ENCODE measurements around the gene ADAM12. TPM values are rescaled to one million over a fixed set of nuclear protein-coding genes. Genes with fewer than 3 reads are reported as not detected.

The ADAM12 gene
- total RNA-seq, 1 donor from 2014 or later, result not detected

DNA sequence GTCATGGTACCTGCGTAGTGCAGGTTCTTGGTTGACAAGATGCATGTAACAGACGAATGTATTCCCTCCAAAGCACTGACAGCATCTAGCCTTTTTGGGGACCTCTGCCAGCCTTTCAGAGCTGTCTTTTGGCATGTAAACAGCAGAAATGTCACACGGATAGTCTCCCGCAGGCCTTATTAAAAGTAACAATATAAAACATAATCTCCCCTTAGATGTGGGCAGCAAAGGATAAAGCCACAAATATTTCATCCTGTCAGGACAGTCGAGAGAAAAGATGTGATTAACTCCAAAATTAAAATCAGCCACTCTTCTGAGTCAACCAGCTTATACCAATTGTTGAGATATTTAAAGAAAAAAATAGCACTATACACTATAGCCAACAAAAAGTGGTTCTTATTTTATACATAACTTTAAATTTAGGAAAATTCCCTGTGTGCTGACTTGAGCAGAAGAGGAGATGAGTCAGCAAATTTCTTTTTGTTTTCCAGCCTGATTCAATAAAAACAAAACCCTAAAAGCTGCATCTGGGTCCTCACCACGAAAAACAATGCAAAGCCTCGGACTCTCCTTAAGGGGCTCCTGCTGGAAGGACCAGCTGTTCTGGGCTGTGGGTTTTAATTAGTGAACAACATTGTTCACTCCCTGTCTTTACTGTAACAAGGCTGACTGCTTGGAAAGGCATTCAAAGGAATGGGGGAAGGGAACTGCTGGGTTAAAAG, 240.2 kb downstream of the ADAM12 start:
- no peaks in the 10 kb centered on the region for H3K27me3 ChIP-seq
- no peaks in the 10 kb centered on the region for H3K4me1 ChIP-seq
- H3K4me3 ChIP-seq, result no peak overlapping the region
- intact Hi-C loops (cut with DNase I), result no loop called here
- no peak for DNase-seq (ENCODE audit: low spot score in 2 of 2)
- H3K27ac ChIP-seq, result no peak overlapping the region
- no peaks in the 10 kb centered on the region for H3K36me3 ChIP-seq
- H3K9me3 ChIP-seq, result peaks cover 0 to 12% of the 10 kb centered on the region in 2 donors
- TF ChIP-seq, protein P1, sequence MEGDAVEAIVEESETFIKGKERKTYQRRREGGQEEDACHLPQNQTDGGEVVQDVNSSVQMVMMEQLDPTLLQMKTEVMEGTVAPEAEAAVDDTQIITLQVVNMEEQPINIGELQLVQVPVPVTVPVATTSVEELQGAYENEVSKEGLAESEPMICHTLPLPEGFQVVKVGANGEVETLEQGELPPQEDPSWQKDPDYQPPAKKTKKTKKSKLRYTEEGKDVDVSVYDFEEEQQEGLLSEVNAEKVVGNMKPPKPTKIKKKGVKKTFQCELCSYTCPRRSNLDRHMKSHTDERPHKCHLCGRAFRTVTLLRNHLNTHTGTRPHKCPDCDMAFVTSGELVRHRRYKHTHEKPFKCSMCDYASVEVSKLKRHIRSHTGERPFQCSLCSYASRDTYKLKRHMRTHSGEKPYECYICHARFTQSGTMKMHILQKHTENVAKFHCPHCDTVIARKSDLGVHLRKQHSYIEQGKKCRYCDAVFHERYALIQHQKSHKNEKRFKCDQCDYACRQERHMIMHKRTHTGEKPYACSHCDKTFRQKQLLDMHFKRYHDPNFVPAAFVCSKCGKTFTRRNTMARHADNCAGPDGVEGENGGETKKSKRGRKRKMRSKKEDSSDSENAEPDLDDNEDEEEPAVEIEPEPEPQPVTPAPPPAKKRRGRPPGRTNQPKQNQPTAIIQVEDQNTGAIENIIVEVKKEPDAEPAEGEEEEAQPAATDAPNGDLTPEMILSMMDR (IDR thresholded peaks at IDR 0.05), result no peak

DNA sequence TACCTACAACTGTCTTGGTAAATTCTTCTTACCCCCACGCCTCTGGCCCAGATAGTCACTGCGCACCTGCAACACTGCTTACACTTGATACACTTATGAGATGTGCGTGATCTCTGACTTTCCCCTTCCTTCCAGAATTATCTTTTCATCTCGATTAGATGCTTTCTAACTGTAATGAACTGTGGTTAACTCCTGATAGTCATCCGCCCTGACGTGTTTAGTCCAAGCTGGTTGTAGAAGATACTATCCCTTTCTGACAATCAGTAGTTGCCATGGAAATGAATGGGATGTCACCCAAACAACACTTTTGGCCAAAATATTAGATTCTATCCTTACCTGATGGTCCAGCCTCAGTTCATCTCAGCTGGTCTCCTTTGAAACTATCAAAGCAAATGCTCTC, 241.5 kb downstream of the ADAM12 start:
- Histone ChIP-seq H3K4me3 (no peak overlapping the region), H3K4me1 (no peaks in the 10 kb centered on the region), H3K27ac (no peak overlapping the region), H3K27me3 (no peaks in the 10 kb centered on the region), H3K9me3 (peaks cover 0 to 12% of the 10 kb centered on the region in 2 donors), H3K36me3 (no peaks in the 10 kb centered on the region)
- intact Hi-C loops (cut with DNase I), result no loop called here
- TF ChIP-seq, protein P1 (IDR thresholded peaks at IDR 0.05), result no peak
- no peak for DNase-seq (ENCODE audit: low spot score in 2 of 2)

DNA sequence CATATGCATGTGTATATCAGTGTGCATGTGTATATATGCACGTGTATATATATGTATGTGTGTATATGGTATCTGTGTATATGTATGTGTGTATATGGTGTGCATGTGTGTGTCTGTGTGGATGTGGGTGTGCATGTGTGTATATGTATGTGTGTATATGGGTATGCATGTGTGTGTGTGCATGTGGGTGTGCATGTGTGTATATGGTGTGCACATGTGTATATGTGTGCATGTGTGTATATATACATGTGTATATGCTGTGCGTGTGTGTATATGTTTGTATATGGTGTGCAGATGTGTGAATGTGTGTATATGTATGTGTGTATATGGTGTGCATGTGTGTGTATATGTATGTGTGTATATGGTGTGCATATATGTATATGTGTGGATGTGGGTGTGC, 245.2 kb downstream of the ADAM12 start:
- Histone ChIP-seq H3K4me1 (no peaks in the 10 kb centered on the region), H3K36me3 (no peaks in the 10 kb centered on the region), H3K27ac (no peak overlapping the region), H3K27me3 (no peaks in the 10 kb centered on the region), H3K4me3 (no peak overlapping the region), H3K9me3 (peaks cover 0 to 4% of the 10 kb centered on the region in 2 donors)
- TF ChIP-seq, protein P1 (IDR thresholded peaks at IDR 0.05), result no peak
- DNase-seq (ENCODE audit: low spot score in 2 of 2), result no peak
- intact Hi-C loops (cut with DNase I), result no loop called here

DNA sequence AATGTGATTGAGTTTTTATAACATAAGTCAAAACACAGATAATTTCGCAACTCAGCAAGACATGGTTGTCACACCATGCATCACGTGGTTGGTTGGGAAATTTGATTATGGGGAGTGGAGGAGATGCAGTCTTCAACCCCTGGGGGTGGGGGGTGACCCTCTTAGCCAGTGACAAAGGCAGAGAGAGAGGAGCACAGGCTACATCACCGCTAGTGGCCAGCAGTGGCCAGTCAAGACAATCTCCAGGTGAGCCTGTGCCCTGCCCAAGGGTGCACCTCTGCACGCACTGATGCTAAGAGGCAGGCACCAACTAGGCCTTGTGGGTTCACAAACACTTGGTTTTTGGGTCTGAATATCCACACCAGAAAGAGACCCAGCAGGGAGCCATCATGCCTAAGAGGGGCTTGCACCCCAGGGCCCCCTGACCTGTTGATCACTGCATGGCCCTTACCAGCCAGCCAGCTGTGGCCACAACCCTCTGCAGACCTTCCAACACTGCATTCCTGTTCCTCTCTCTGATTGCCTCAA, 247.5 kb downstream of the ADAM12 start:
- DNase-seq (ENCODE audit: low spot score in 2 of 2), result no peak
- intact Hi-C loops (cut with DNase I), result no loop called here
- H3K9me3 ChIP-seq, result peaks cover 0 to 7% of the 10 kb centered on the region in 2 donors
- no peak overlapping the region for H3K27ac ChIP-seq
- no peaks in the 10 kb centered on the region for H3K4me1 ChIP-seq
- no peaks in the 10 kb centered on the region for H3K36me3 ChIP-seq
- TF ChIP-seq, protein P1 (IDR thresholded peaks at IDR 0.05), result no peak
- H3K4me3 ChIP-seq, result no peak overlapping the region
- no peaks in the 10 kb centered on the region for H3K27me3 ChIP-seq

DNA sequence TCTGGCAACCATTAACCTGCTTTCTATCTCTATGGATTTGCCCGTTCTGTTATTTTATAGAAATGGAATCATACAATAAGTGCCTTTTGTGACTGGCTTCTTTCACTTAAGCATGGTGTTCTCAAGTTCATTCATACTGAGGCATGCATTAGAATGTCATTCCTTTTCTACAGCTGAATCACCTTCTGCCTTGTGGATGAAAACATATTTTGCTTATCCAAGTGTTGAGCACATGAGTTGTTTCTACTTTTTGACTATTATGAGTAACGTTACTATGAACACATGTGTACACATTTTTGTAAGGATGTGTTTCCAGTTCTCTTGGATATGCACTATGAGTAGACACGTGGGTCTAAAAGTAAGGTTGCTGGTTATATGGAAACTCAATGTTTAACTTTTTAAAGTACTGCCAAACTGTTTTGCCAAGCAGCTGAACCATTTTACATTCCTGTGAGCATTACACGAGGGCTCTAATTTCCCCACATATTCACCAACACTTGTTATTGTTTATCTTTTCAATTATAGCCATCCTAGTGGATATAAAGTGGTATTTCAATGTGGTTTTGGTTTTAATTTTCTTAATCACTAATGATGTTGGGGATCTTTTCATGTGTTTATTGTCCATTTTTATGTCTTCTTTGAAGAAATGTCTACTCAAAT, 250.6 kb downstream of the ADAM12 start:
- Histone ChIP-seq H3K4me3 (no peak overlapping the region), H3K36me3 (no peaks in the 10 kb centered on the region), H3K4me1 (no peaks in the 10 kb centered on the region), H3K9me3 (peaks cover 0 to 7% of the 10 kb centered on the region in 2 donors), H3K27ac (no peak overlapping the region), H3K27me3 (no peaks in the 10 kb centered on the region)
- intact Hi-C loops (cut with DNase I), result no loop called here
- TF ChIP-seq, protein P1 (IDR thresholded peaks at IDR 0.05), result no peak
- no peak for DNase-seq (ENCODE audit: low spot score in 2 of 2)

Measured in ascending aorta (tissue), 2 donors.